ENCODE results near the gene DRC7. TPM values are rescaled to one million over a fixed set of nuclear protein-coding genes. Genes with fewer than 3 reads are reported as not detected.

Gene DRC7
- total and polyA plus RNA-seq, 10 donors, result 0.03 to 2.1 (median 0.15) TPM; not detected in 4

- Histone ChIP-seq H3K27ac (peak overlapping the region in 1 of 8 donors; percentile 28), H3K4me1 (peaks cover 0 to 49% (median 6%) of the 10 kb centered on the region in 6 donors), H3K36me3 (peaks cover 0 to 78% (median 0%) of the 10 kb centered on the region in 6 donors), H3K27me3 (replicated peaks in 1 of 7) (no peaks in the 10 kb centered on the region), H3K4me3 (no peak overlapping the region), H3K9me3 (no peaks in the 10 kb centered on the region)
- no peak for TF ChIP-seq POLR2A (IDR thresholded peaks at IDR 0.05)
- no peak for TF ChIP-seq POLR2AphosphoS5 (IDR thresholded peaks at IDR 0.05)
- TF ChIP-seq CTCF (IDR thresholded peaks at IDR 0.05 in 8 of 11, conservative IDR thresholded peaks at IDR 0.05 in 3 of 11), result no peak
- no peak for DNase-seq
- 47 to 65% (median 56%) methylated on average over 14 of the region's 14 CpGs for WGBS, 5 donors
- intact Hi-C loops (cut with DNase I; ENCODE audit: low total_unique reads), result no loop called here
Observed at GRCh38 chr16:57677622-57678369, 16.8 kb upstream of the DRC7 start.

DNA sequence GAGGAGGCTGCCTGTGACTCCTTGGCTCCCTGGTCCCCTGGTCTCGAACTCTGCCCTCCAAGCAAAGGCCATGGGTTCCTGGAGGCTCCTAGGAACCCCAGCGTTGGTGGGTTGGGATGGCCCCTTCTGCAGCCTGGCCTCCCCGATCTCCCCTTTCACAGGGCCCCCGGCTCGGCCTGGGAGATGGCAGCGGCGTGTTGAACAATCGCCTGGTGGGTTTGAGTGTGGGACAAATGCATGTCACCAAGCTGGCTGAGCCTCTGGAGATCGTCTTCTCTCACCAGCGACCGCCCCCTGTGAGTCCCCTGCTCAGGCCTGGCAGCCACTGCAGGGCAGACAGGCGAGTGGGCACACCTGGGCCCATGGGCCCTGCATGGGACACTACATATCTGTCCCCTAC lies 15.6 kb upstream of the DRC7 start:
- no peak for DNase-seq
- Histone ChIP-seq H3K36me3 (peaks cover 0 to 67% (median 0%) of the 10 kb centered on the region in 6 donors), H3K27ac (peak overlapping the region in 2 of 8 donors; percentile 10 to 13), H3K4me3 (no peak overlapping the region), H3K27me3 (replicated peaks in 1 of 7) (no peaks in the 10 kb centered on the region), H3K4me1 (peaks cover 0 to 53% (median 6%) of the 10 kb centered on the region in 6 donors), H3K9me3 (no peaks in the 10 kb centered on the region)
- WGBS, 5 donors, result 84 to 95% (median 91%) methylated on average over 8 to 12 of the region's 12 CpGs
- TF ChIP-seq POLR2A (IDR thresholded peaks at IDR 0.05), result no peak
- TF ChIP-seq POLR2AphosphoS5 (IDR thresholded peaks at IDR 0.05), result peak in 1 of 3 donors; percentile 39
- intact Hi-C loops (cut with DNase I; ENCODE audit: low total_unique reads), result no loop called here

GRCh38 chr16:57679767-57680482 lies 14.7 kb upstream of the DRC7 start:
- TF ChIP-seq CTCF (IDR thresholded peaks at IDR 0.05 in 8 of 11, conservative IDR thresholded peaks at IDR 0.05 in 3 of 11) (no peak), POLR2A (IDR thresholded peaks at IDR 0.05) (no peak), POLR2AphosphoS5 (IDR thresholded peaks at IDR 0.05) (no peak)
- no peaks in the 10 kb centered on the region for H3K9me3 ChIP-seq
- intact Hi-C loops (cut with DNase I; ENCODE audit: low total_unique reads), result no loop called here
- H3K27me3 ChIP-seq (replicated peaks in 1 of 7), result no peaks in the 10 kb centered on the region
- WGBS, 5 donors, result 55 to 66% (median 60%) methylated on average over 6 to 7 of the region's 7 CpGs
- peaks cover 0 to 54% (median 6%) of the 10 kb centered on the region in 6 donors for H3K4me1 ChIP-seq
- H3K36me3 ChIP-seq, result peaks cover 0 to 67% (median 0%) of the 10 kb centered on the region in 6 donors
- DNase-seq, result no peak
- peak overlapping the region in 2 of 8 donors; percentile 10 to 13 for H3K27ac ChIP-seq
- H3K4me3 ChIP-seq, result no peak overlapping the region

GRCh38 chr16:57680842-57681375 lies 13.7 kb upstream of the DRC7 start:
- intact Hi-C loops (cut with DNase I; ENCODE audit: low total_unique reads), result no loop called here
- Histone ChIP-seq H3K4me3 (no peak overlapping the region), H3K36me3 (peaks cover 0 to 77% (median 0%) of the 10 kb centered on the region in 6 donors), H3K4me1 (peaks cover 0 to 45% (median 4%) of the 10 kb centered on the region in 6 donors), H3K9me3 (no peaks in the 10 kb centered on the region), H3K27ac (no peak overlapping the region), H3K27me3 (replicated peaks in 1 of 7) (no peaks in the 10 kb centered on the region)
- TF ChIP-seq CTCF (IDR thresholded peaks at IDR 0.05 in 8 of 11, conservative IDR thresholded peaks at IDR 0.05 in 3 of 11) (no peak), POLR2A (IDR thresholded peaks at IDR 0.05) (no peak), POLR2AphosphoS5 (IDR thresholded peaks at IDR 0.05) (no peak)
- no peak for DNase-seq
- 57 to 80% (median 74%) methylated on average over 5 of the region's 5 CpGs for WGBS, 5 donors

Data from spleen (tissue), 11 donors.